H1 (cell line): Measurements from ENCODE around the gene RAD51B.
"Not testable (repeated sequence)": the region's sequence is repeated elsewhere in the genome, so short reads cannot be mapped to it uniquely, and the experiment has no call there.

Source experiments
- ATF2 ChIP-seq: IDR thresholded peaks from 2 replicates; pipeline ENCODE4 v1.6.1; 2012; ENCODE audit warnings: low read length, inconsistent platforms
- CHD1 ChIP-seq: IDR thresholded peaks from 2 replicates; pipeline ENCODE4 v1.6.1; 2012; ENCODE audit warnings: low read depth, low read length, improper control_type of control experiment
- CREB1 ChIP-seq: IDR thresholded peaks from 2 replicates; pipeline ENCODE4 v1.6.1; 2012; ENCODE audit warnings: inconsistent platforms
- GABPA ChIP-seq: IDR thresholded peaks from 2 replicates; pipeline ENCODE4 v1.6.1; 2011; ENCODE audit warnings: mild to moderate bottlenecking, low read length, moderate library complexity, borderline replicate concordance; ENCODE audit not compliant: insufficient read depth
- NRF1 ChIP-seq: IDR thresholded peaks from 2 replicates; pipeline ENCODE4 v1.6.1; 2011; ENCODE audit warnings: mild to moderate bottlenecking, low read depth, low read length, improper control_type of control experiment
- POLR2A ChIP-seq, 2 experiments: IDR thresholded peaks; 1 replicate in 1 of 2; 2 replicates in 1 of 2; pipeline ENCODE4 v1.6.1; 2011; ENCODE audit warnings: low read depth in 2 of 2, low read length in 2 of 2, mild to moderate bottlenecking in 2 of 2; ENCODE audit errors: control extremely low read depth in 1 of 2
- POLR2AphosphoS5 ChIP-seq: IDR thresholded peaks from 2 replicates; pipeline ENCODE4 v1.6.1; 2011; ENCODE audit warnings: low read depth, low read length
- SP1 ChIP-seq: IDR thresholded peaks from 2 replicates; pipeline ENCODE4 v1.6.1; 2011; ENCODE audit warnings: low read depth, low read length
- TAF1 ChIP-seq: IDR thresholded peaks from 2 replicates; pipeline ENCODE4 v1.6.1; 2011; ENCODE audit warnings: mild to moderate bottlenecking, low read depth, low read length
- TEAD4 ChIP-seq: IDR thresholded peaks from 2 replicates; pipeline ENCODE4 v1.6.1; 2012; ENCODE audit warnings: low read depth, low read length, inconsistent platforms, mixed read lengths
- ZNF274 ChIP-seq: IDR thresholded peaks from 2 replicates; pipeline ENCODE4 v1.7.0; 2012; ENCODE audit warnings: low read length, borderline replicate concordance; ENCODE audit errors: extremely low read depth
- TF ChIP-seq, protein P1 (sequence below), 3 experiments: IDR thresholded peaks; 1 replicate in 2 of 3; 2 replicates in 1 of 3; pipeline versions ENCODE4 v1.5.1 to v1.6.1; 2011; ENCODE audit warnings: low read length in 3 of 3, mild to moderate bottlenecking in 3 of 3, inconsistent platforms in 2 of 3, low read depth in 1 of 3, moderate library complexity in 1 of 3; ENCODE audit not compliant: insufficient read depth in 1 of 3; ENCODE audit errors: control extremely low read depth in 1 of 3
- TF ChIP-seq, protein P2 (sequence below): IDR thresholded peaks from 2 replicates; pipeline ENCODE4 v1.6.1; 2011; ENCODE audit warnings: low read depth, mild to moderate bottlenecking, low read length; ENCODE audit not compliant: insufficient read depth
- TF ChIP-seq, protein P3 (sequence below): IDR thresholded peaks from 2 replicates; pipeline ENCODE4 v1.6.1; 2012; ENCODE audit warnings: inconsistent platforms

GRCh38 chr14:68289452-68289851 is 469.9 kb downstream of the RAD51B start:
- not testable (repeated sequence) for TF ChIP-seq SP1; NRF1; GABPA; CHD1; TEAD4; ATF2; POLR2A (IDR thresholded peaks at IDR 0.05; ENCODE audit: control extremely low read depth in 1 of 2, low read depth in 2 of 2, low read length in 2 of 2); TAF1; POLR2AphosphoS5; CREB1; ZNF274
- TF ChIP-seq, protein P1, sequence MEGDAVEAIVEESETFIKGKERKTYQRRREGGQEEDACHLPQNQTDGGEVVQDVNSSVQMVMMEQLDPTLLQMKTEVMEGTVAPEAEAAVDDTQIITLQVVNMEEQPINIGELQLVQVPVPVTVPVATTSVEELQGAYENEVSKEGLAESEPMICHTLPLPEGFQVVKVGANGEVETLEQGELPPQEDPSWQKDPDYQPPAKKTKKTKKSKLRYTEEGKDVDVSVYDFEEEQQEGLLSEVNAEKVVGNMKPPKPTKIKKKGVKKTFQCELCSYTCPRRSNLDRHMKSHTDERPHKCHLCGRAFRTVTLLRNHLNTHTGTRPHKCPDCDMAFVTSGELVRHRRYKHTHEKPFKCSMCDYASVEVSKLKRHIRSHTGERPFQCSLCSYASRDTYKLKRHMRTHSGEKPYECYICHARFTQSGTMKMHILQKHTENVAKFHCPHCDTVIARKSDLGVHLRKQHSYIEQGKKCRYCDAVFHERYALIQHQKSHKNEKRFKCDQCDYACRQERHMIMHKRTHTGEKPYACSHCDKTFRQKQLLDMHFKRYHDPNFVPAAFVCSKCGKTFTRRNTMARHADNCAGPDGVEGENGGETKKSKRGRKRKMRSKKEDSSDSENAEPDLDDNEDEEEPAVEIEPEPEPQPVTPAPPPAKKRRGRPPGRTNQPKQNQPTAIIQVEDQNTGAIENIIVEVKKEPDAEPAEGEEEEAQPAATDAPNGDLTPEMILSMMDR (IDR thresholded peaks at IDR 0.05; ENCODE audit: control extremely low read depth in 1 of 3, insufficient read depth in 1 of 3, low read depth in 1 of 3, low read length in 3 of 3) = not testable (repeated sequence)
- TF ChIP-seq, protein P2, sequence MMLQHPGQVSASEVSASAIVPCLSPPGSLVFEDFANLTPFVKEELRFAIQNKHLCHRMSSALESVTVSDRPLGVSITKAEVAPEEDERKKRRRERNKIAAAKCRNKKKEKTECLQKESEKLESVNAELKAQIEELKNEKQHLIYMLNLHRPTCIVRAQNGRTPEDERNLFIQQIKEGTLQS = not testable (repeated sequence)
- TF ChIP-seq, protein P3, sequence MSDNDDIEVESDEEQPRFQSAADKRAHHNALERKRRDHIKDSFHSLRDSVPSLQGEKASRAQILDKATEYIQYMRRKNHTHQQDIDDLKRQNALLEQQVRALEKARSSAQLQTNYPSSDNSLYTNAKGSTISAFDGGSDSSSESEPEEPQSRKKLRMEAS = not testable (repeated sequence)
